Glutamatergic neuron (in vitro differentiated cells): Measurements from ENCODE around the gene BEST1. TPM values are rescaled to one million over a fixed set of nuclear protein-coding genes. Genes with fewer than 3 reads are reported as not detected.

ENCODE experiments used
- DNase-seq: peaks from one replicate; pipeline ENCODE4 v3.0.0; 2022
- H3K27ac Mint-ChIP-seq: one replicate; pipeline ENCODE4 v1.8.0; 2020; ENCODE audit warnings: mild to moderate bottlenecking, mixed read lengths, inconsistent platforms; ENCODE audit not compliant: unreplicated experiment
- H3K27me3 Mint-ChIP-seq: one replicate; pipeline ENCODE4 v1.8.0; 2020; ENCODE audit warnings: mild to moderate bottlenecking, moderate library complexity, mixed read lengths, inconsistent platforms; ENCODE audit not compliant: unreplicated experiment
- H3K36me3 Mint-ChIP-seq: one replicate; pipeline ENCODE4 v1.8.0; 2020; ENCODE audit warnings: mild to moderate bottlenecking, mixed read lengths, inconsistent platforms; ENCODE audit not compliant: unreplicated experiment
- H3K4me1 Mint-ChIP-seq: one replicate; pipeline ENCODE4 v1.8.0; 2020; ENCODE audit warnings: mild to moderate bottlenecking, low read depth, mixed read lengths, inconsistent platforms; ENCODE audit not compliant: unreplicated experiment
- H3K4me3 Mint-ChIP-seq: one replicate; pipeline ENCODE4 v1.8.0; 2020; ENCODE audit warnings: mild to moderate bottlenecking, mixed read lengths, inconsistent platforms; ENCODE audit not compliant: unreplicated experiment
- H3K9me3 Mint-ChIP-seq: one replicate; pipeline ENCODE4 v1.8.0; 2020; ENCODE audit warnings: mild to moderate bottlenecking, moderate library complexity, mixed read lengths, inconsistent platforms; ENCODE audit not compliant: unreplicated experiment
- total RNA-seq: library from RNA; stranded (reverse); fragmentation: NEBNext Ultra II Directional; extraction: Animal tissue kit (Norgen Biotek cat#: 25700); gene quantifications from one replicate; pipeline ENCODE4 v1.2.1, GENCODE V29; 2021; ENCODE audit not compliant: unreplicated experiment
- TF ChIP-seq, protein P1 (sequence below): fragments of 200-600 bp; sonication (generic); IDR thresholded peaks from one replicate; pipeline ENCODE4 v1.5.0; 2021; ENCODE audit not compliant: partially characterized antibody, unreplicated experiment

BEST1 gene
- total RNA-seq, 1 donor from 2014 or later: 4.6 TPM

- peaks cover 3% of the 10 kb centered on the region for H3K9me3 Mint-ChIP-seq
- no peaks in the 10 kb centered on the region for H3K36me3 Mint-ChIP-seq
- H3K4me1 Mint-ChIP-seq: peaks cover 19% of the 10 kb centered on the region
- peak overlapping the region; percentile 9 for H3K27ac Mint-ChIP-seq
- peaks cover 5% of the 10 kb centered on the region for H3K27me3 Mint-ChIP-seq
- TF ChIP-seq, protein P1, sequence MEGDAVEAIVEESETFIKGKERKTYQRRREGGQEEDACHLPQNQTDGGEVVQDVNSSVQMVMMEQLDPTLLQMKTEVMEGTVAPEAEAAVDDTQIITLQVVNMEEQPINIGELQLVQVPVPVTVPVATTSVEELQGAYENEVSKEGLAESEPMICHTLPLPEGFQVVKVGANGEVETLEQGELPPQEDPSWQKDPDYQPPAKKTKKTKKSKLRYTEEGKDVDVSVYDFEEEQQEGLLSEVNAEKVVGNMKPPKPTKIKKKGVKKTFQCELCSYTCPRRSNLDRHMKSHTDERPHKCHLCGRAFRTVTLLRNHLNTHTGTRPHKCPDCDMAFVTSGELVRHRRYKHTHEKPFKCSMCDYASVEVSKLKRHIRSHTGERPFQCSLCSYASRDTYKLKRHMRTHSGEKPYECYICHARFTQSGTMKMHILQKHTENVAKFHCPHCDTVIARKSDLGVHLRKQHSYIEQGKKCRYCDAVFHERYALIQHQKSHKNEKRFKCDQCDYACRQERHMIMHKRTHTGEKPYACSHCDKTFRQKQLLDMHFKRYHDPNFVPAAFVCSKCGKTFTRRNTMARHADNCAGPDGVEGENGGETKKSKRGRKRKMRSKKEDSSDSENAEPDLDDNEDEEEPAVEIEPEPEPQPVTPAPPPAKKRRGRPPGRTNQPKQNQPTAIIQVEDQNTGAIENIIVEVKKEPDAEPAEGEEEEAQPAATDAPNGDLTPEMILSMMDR: no peak
- DNase-seq: no peak
- H3K4me3 Mint-ChIP-seq: peak overlapping the region; percentile 45
Observed at GRCh38 chr11:61972112-61972671, 22.0 kb downstream of the BEST1 start.

DNA sequence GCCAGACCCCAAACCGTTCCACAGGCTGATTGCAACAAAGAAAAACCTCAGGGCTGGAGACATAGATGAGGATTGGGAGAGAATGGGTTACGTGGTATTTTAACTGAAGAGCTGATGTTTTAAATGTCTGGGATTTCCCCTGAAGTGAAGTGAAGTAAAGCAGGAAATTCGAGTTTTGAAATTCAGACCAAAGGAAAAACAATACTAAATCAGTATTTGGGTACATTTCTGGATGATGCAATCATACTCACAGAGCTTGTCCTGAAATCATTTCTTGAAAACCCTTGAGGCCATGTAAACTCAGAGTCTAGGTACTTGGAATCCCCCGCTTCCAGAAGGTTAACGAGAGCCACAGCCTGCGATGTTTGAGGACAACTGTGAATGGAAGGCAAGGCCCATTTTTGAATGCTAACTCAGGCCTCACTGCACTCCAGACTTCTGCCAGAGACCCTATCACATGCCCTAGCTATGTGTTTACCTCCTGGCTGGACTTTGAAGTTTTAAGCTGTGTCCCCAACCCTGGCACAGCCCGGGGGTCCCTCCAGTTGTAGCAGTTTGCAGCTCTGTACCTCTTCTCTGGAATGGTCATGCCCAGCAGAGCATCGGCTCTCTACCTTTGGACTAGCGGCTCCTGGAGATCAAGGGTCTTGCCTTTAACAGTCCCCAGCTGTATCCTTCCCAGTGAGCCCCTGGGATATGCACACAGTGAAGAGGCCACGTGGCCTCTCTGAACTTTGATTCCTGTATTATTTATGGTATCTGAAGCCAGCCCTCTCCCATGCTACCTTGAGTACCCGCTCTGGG is 22.7 kb downstream of the BEST1 start:
- peaks cover 5% of the 10 kb centered on the region for H3K27me3 Mint-ChIP-seq
- H3K36me3 Mint-ChIP-seq: no peaks in the 10 kb centered on the region
- H3K4me1 Mint-ChIP-seq: peaks cover 19% of the 10 kb centered on the region
- TF ChIP-seq, protein P1: no peak
- no peak for DNase-seq
- H3K4me3 Mint-ChIP-seq: peak overlapping the region; percentile 45
- peak overlapping the region; percentile 9 for H3K27ac Mint-ChIP-seq
- H3K9me3 Mint-ChIP-seq: peaks cover 3% of the 10 kb centered on the region

DNA sequence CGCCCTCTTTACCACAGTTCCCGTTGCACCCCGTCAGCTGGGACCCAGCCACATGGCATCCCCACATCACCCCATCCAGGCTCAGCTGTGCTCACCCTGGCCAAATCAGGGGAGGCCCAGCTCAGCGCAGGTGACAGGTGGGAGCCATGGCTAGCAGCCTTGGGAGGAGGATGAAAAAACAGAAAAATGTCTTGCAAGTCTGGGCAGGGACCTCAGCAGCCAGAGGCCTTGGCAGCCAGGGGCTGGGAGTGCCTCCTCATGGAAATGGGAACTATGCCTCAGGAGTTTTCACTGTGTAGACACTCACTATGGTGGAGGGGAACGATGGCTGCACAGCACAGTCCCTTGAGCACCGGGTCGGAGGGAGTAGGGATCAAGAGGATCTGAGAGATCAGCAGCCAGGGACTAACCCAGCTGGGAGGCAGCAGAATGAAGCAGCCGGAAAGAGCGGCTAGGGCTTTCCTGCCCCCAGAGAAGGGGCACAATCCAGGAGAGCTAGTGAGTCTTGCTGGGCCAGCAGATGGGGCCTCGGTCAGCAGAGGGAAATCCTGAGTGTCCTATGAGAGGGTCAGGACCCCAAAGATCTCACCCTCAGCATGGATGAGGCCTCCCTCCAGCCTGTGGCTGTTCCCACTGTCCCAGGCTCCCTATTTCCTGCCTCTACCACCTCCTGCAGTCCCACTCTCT is 23.5 kb downstream of the BEST1 start:
- H3K4me1 Mint-ChIP-seq: peaks cover 19% of the 10 kb centered on the region
- DNase-seq: no peak
- peaks cover 5% of the 10 kb centered on the region for H3K27me3 Mint-ChIP-seq
- H3K27ac Mint-ChIP-seq: peak overlapping the region; percentile 39
- peaks cover 3% of the 10 kb centered on the region for H3K9me3 Mint-ChIP-seq
- H3K4me3 Mint-ChIP-seq: no peak overlapping the region
- TF ChIP-seq, protein P1: no peak
- no peaks in the 10 kb centered on the region for H3K36me3 Mint-ChIP-seq

GRCh38 chr11:61974766-61975631 is 24.8 kb downstream of the BEST1 start:
- peaks cover 3% of the 10 kb centered on the region for H3K9me3 Mint-ChIP-seq
- no peaks in the 10 kb centered on the region for H3K36me3 Mint-ChIP-seq
- no peak for DNase-seq
- H3K4me1 Mint-ChIP-seq: peaks cover 17% of the 10 kb centered on the region
- no peak overlapping the region for H3K27ac Mint-ChIP-seq
- TF ChIP-seq, protein P1: no peak
- H3K4me3 Mint-ChIP-seq: no peak overlapping the region
- H3K27me3 Mint-ChIP-seq: peaks cover 5% of the 10 kb centered on the region
